ENCODE data around the gene AGPAT2. TPM values are rescaled to one million over a fixed set of nuclear protein-coding genes. Genes with fewer than 3 reads are reported as not detected.

The AGPAT2 gene
- total RNA-seq, 1 donor = 29.0 TPM

DNA sequence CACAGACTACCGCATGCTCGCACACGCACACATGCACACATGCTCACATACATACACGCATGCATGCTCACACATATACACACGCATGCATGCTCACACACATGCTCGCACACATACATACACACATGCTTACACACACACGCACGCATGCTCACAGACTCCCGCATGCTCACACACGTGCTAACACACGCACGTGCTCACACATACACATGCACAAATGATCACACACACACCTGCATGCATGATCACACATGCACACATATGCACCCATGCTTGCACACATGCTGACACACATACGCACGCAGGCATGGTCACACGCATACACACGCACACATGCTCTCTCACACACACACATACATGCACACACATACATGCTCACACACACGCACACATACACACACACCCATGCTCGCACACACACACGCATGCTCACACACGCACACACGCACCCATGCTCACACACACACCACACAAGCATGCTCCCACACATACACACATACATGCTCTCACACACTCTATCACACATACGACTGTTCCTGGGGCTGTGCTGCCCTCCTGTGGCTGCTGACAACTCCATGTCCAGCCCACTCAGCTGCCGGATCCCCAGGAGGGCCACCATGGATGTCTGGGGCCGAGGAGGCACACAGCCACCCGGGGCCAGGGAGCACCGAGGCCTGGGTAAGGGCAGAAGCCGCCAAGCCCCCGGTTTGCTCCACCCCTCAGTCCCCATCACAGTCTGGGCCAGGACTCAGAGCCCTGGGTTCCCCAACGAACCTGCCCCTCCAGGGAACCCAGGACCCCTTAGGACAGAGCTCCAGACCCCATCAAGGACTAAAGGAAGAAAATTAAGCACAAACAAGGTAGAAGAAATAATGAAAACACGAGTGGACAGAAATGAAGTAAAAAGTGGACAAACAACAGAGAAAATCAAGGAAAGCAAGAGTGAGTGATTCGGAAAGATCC, 55.9 kb downstream of the AGPAT2 start:
- TF ChIP-seq, protein P1, sequence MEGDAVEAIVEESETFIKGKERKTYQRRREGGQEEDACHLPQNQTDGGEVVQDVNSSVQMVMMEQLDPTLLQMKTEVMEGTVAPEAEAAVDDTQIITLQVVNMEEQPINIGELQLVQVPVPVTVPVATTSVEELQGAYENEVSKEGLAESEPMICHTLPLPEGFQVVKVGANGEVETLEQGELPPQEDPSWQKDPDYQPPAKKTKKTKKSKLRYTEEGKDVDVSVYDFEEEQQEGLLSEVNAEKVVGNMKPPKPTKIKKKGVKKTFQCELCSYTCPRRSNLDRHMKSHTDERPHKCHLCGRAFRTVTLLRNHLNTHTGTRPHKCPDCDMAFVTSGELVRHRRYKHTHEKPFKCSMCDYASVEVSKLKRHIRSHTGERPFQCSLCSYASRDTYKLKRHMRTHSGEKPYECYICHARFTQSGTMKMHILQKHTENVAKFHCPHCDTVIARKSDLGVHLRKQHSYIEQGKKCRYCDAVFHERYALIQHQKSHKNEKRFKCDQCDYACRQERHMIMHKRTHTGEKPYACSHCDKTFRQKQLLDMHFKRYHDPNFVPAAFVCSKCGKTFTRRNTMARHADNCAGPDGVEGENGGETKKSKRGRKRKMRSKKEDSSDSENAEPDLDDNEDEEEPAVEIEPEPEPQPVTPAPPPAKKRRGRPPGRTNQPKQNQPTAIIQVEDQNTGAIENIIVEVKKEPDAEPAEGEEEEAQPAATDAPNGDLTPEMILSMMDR (IDR thresholded peaks at IDR 0.05; ENCODE audit: insufficient read depth, low read length) = peak; percentile 85
- no peak overlapping the region for H3K4me3 ChIP-seq (ENCODE audit: low read depth, low read length)
- peak; percentile 85 for DNase-seq (ENCODE audit: low read depth)

DNA sequence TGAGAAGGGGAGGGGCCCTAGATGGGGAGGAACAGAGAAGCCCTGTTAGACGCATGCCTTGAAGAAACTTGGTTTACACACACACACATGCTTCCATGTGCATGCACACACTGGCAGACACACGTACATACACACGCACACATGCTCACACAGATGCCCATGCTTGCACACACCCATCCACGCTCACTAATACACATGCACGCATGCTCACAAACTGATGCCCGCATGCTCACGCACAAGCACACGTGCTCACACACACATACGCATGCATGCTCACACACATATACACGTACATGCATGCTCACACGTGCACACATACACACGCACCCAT, 56.6 kb downstream of the AGPAT2 start:
- TF ChIP-seq, protein P1 (IDR thresholded peaks at IDR 0.05; ENCODE audit: insufficient read depth, low read length) = no peak
- H3K4me3 ChIP-seq (ENCODE audit: low read depth, low read length) = no peak overlapping the region
- no peak for DNase-seq (ENCODE audit: low read depth)

GRCh38 chr9:136629879-136630661, 57.2 kb downstream of the AGPAT2 start:
- TF ChIP-seq, protein P1 (IDR thresholded peaks at IDR 0.05; ENCODE audit: insufficient read depth, low read length) = peak; percentile 57
- DNase-seq (ENCODE audit: low read depth) = peak; percentile 28
- no peak overlapping the region for H3K4me3 ChIP-seq (ENCODE audit: low read depth, low read length)

DNA sequence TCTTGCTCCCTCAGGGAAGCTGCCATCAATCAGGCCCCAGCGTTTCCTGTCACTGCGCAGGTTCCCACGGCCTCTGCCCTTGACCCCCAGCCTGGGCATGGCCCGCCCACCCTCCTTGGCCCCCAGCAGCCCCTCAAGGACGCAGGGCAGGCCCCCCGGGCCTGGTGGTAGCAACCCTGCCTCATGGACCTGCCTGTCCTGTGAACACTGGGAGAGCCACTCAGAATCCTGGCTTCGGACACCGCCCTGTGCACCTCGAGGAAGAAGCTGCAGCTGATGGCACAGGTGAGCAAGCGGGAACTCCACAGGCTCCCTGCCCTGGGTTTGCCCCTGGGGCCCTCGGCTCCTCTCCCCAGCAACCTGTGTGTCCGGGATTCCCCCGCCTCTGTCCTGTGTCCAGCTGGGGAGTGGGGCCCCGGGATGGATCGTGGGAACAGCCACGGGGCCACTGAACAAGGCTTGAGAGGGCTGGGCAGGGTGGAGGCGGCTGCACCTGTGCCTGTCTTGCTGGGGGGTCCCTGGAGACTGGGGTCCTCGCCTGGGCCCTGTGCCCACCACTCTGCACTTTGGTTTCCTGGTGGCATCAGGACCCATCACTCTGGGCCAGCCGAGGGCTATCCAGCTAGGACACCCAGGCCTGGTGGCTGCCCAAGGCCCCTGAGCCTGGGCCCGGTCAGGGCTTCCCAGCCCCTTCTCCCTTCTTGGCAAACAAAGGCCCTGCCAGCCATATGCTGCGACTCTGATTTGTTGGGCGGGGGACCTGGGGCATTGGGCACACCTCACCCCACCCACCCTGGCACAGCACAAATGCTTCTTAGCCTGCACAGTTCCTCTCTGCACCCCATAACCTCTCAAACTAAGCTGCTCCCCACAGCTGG, 58.0 kb downstream of the AGPAT2 start:
- no peak overlapping the region for H3K4me3 ChIP-seq (ENCODE audit: low read depth, low read length)
- DNase-seq (ENCODE audit: low read depth) = no peak
- TF ChIP-seq, protein P1 (IDR thresholded peaks at IDR 0.05; ENCODE audit: insufficient read depth, low read length) = no peak

DNA sequence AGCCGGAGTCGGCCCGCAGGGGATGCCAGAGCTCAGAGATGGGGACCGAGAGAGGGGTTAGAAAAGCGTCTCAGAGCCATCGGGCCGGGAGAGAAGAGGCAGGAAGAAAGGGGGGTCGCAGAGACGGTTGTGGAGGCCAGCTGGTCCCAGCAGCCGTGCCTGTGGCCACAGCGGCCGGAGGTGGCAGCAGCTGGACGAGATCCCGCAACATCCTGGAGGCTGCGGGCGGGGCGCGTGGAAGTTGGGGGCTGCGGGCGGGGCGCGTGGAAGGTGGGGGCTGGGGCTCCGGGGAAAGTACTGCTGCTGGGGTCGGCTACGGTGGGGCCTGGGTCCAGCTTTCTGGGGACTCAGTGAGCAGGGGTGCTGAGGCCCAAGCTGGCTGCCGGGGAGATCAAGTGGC, 59.0 kb downstream of the AGPAT2 start:
- H3K4me3 ChIP-seq (ENCODE audit: low read depth, low read length) = no peak overlapping the region
- TF ChIP-seq, protein P1 (IDR thresholded peaks at IDR 0.05; ENCODE audit: insufficient read depth, low read length) = no peak
- no peak for DNase-seq (ENCODE audit: low read depth)

DNA sequence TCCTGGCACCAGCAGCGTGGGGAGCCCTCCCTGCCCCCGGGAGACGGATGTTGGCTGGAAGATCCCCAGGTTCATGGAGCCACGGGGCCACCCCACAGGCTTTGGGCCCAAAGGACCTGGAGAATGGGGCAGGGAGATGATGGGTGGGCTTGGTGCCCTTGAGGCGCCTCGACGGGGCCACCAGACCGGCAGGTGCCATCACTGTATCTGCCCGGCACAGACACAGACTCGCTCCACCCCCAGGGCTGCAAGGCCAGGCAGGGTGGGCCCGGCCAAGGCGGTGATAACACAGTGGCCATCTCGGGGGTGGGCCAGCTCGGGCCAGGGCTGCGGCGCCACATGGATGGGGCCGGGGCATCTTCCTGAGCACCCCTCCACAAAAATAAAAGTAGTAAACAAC, 59.6 kb downstream of the AGPAT2 start:
- TF ChIP-seq, protein P1 (IDR thresholded peaks at IDR 0.05; ENCODE audit: insufficient read depth, low read length) = no peak
- no peak for DNase-seq (ENCODE audit: low read depth)
- H3K4me3 ChIP-seq (ENCODE audit: low read depth, low read length) = no peak overlapping the region

All from fibroblast of the aortic adventitia (primary cell).